CD4-positive, alpha-beta T cell treated with Interleukin-10 for 1 hour (primary cell): ENCODE results near the gene ZNF143.
A peak's percentile ranks its signal among the peaks of the same experiment; 100 is the strongest.
"Not testable (repeated sequence)": the region's sequence is repeated elsewhere in the genome, so short reads cannot be mapped to it uniquely, and the experiment has no call there.

ENCODE experiments used
- DNase-seq: peaks from one replicate; pipeline ENCODE4 v3.0.0-alpha.2; 2020

The ZNF143 gene

GRCh38 chr11:9498457-9499078 lies 37.8 kb downstream of the ZNF143 start:
- DNase-seq, result no peak

GRCh38 chr11:9506489-9507276 lies 45.9 kb downstream of the ZNF143 start:
- DNase-seq, result peak; percentile 78

- no peak for DNase-seq
Observed at GRCh38 chr11:9507277-9507580, 46.4 kb downstream of the ZNF143 start.

DNA sequence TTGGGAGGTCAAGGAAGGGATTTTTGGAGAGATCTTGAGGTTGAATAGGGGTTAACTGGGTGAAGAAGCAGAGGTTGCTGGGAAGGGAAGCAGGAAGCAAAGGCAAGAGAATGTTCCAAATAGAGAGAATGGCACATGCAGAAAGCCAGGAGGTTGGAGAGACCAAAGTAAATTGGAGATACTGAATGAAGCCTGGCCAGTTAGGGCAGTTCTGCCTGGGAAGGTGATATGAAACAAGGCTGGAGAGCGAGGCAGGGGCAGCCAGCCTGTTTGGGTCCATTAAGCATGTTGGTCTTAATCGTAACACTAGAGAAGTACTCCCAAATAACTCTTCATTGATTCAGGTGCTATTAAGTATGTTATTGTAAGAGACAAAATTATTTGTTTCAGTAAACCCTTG lies 48.2 kb downstream of the ZNF143 start:
- DNase-seq, result no peak

DNA sequence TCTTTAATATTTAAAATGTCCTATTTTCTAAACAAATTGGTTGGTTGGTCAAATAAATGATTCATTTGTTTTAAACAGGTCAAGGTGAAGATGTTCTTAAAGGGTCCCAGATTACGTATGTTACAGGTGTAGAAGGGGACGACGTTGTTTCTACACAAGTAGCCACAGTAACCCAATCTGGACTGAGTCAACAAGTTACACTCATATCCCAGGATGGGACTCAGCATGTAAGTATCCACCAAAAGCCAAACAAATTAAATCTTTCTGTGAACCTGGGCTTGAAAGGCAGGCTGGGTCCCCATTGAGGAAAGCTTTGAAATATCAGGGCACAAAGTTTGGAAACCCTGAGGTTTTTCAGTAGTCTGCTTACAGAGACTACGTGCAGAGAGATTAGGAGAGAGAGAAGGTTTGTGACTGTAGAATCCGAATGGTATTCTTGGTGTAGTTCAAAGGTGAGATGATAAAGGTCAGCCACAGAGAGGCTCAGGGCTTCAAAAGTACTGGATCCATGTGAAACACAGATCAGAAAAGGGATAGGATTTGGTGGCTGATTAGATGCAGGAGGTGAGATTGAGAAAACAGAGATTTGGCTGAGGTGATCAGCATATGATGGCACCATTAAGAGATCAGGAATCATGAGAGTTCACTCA lies 51.7 kb downstream of the ZNF143 start:
- no peak for DNase-seq

- DNase-seq, result not testable (repeated sequence)
Observed at GRCh38 chr11:9514576-9514975, 53.8 kb downstream of the ZNF143 start.

DNA sequence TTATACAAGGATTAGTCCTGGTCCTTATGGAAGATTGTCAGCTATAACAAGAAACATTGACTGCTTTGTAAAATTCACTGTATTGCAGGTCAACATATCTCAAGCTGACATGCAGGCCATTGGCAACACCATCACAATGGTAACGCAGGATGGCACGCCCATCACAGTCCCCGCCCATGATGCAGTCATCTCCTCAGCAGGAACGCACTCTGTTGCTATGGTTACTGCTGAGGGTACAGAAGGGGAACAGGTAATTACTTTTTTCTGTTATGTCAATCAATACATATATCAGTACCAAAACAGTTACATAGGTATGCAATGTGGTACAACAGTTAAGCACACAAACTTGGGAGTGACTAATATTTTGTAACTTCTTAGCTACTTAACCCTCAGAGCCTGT lies 55.3 kb downstream of the ZNF143 start:
- DNase-seq, result no peak

- no peak for DNase-seq
Observed at GRCh38 chr11:9518835-9519410, 58.1 kb downstream of the ZNF143 start.

DNA sequence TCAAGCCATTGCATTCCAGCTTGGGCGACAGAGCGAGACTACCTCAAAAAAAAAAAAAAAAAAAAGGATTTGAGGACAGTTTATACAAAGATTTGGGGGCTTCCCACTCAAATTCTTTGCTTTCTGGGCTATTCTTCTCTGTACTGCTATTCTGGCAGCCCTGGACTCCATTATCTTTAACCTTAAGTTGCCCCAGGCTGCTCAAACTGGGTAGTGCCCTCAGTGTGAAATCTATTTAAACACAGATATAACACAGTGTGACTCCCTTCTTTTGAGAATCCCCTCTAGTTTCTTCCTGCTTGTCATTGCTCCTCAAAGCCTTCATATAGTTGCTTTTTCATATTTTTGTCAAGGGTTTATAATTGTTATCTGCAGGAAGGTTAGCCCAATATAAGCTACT lies 63.2 kb downstream of the ZNF143 start:
- no peak for DNase-seq

DNA sequence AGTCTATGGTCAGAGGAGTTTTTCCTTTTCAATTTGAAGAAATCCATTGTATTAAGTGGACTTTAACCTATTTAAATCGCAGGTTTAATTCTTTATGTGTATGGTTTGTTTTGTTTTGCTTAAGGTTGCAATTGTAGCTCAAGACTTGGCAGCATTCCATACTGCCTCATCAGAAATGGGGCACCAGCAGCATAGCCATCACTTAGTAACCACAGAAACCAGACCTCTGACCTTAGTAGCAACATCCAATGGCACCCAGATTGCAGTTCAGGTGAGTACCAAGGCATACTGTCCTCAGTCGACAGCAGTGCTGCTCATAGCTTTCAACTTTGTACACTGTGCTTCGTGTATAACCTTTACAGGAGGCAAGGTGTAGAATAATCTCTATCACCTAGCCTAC lies 64.3 kb downstream of the ZNF143 start:
- DNase-seq, result no peak

- DNase-seq, result no peak
Observed at GRCh38 chr11:9527481-9528135, 66.8 kb downstream of the ZNF143 start.

GRCh38 chr11:9528136-9528501 lies 67.3 kb downstream of the ZNF143 start:
- DNase-seq, result no peak

DNA sequence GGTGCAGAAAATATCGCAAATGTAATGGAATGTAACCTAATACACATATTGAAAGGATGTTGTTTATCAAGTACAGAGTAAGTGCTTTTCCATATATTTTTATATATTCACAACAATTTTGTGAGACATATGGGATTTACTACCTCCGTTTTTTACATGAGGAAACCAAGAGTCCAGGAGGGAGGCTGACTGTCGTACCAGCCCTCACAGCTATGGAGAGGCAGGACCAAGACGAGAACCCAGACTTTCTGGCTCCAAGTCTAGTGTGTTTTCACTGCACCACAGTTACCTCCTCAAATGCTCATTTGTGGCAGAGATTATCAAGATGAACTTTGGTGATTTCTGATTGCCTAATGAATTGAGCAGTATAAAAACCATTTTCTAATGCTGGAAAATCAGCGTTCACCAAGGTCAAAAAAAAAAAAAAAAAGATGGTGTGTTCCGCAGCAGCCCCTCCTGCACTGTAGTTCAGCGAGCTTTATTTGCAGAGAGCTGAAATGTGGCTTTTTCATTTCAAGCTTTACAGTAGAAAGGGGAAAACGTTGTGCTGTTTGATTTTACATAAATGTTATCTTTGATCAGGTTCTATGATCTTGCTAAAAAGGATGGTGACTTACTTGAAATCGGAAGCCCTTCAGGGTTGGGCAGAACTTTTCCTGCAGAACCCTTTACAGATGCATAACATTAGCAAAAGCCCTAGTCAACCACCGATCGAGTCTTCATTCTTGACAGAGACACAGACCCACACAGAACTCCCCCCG lies 67.9 kb downstream of the ZNF143 start:
- no peak for DNase-seq

DNA sequence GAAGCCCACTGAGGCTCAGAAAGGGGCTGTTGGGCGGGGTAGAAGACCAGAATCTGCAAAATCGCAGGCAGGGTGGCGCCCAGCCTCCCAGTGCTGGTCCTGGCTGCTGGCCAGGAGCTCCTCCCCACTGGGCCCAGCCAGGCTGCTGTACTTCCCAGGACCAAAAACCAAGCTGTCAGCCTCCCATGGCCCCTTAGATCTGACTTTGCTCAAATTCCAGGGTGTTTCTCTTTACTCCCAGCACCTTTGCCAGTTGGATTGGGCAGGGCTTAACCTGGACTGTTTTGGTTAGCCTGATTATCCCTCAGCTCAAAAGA lies 68.5 kb downstream of the ZNF143 start:
- no peak for DNase-seq

- DNase-seq, result no peak
Observed at GRCh38 chr11:9530020-9530621, 69.3 kb downstream of the ZNF143 start.

- no peak for DNase-seq
Observed at GRCh38 chr11:9530901-9531625, 70.3 kb downstream of the ZNF143 start.

DNA sequence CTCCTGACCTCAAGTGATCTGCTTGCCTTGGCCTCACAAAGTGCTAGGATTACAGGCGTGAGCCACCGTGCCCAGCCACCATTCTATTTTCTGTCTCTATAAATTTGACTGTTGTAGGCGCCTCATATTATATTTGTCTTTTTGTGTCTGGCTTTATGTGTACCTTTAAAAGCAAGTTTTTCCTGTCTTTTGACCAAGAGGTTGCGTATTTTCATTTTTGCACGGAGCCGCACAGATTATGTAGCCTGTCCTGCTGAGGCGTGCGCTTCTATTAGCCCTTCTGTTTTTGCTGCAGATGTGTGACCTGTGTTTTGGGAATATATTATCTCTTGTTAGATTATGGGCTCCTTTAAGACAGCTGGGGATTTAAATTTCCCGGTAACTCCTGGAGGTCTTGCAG lies 72.2 kb downstream of the ZNF143 start:
- DNase-seq, result no peak

- no peak for DNase-seq
Observed at GRCh38 chr11:9533736-9534473, 73.1 kb downstream of the ZNF143 start.

GRCh38 chr11:9535189-9535781 lies 74.5 kb downstream of the ZNF143 start:
- peak; percentile 76 for DNase-seq

DNA sequence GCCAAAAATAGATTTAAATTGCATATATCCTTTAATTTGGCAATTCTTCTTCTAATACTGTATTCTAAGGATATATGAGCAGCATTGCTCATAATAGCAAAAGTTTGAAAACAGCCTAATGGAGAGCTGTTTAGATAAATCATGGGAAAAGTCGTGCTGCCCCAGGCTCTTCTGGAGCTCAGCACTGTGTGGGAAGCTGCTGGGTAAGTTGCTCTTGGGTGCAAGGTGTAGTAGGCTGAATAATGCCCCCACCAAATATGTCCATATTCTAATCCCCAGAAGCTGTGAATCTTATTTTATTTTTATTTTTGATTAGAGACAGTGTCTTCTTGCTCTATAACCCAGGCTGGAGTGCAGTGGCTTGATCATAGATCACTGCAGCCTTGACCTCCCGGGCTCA lies 77.7 kb downstream of the ZNF143 start:
- no peak for DNase-seq

- DNase-seq, result not testable (repeated sequence)
Observed at GRCh38 chr11:9549216-9549615, 88.4 kb downstream of the ZNF143 start.
